ENCODE results near the gene TMPRSS4. TPM values are rescaled to one million over a fixed set of nuclear protein-coding genes. Genes with fewer than 3 reads are reported as not detected.

Gene TMPRSS4
- total and polyA plus RNA-seq, 2 of the 4 experiments (the other 2 are of a cell fraction): not detected

DNA sequence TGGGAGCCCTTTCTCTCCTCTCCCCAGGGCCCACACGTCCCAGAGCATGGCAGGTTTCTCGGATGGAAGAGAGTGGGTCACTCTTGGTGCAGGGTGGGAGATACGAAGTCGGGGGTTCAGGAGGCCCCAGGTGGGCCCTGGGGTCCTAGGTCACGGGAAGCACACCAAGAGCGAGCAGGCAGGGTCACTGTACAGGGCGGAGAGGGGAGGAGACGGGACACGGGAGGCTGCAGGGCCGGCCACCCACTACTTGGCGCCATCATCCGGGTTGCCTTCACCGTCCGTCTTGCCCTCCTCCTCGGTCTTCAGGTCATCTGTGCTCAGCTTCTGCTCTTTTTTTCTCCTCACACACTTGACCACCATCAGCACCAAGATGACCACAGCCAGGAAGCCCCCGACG lies 89.8 kb downstream of the TMPRSS4 start:
- CTCF ChIA-PET: no interaction called here
- intact Hi-C loops (cut with micrococcal nuclease): no loop called here
- H3K56ac ChIP-seq (ENCODE audit: extremely low read depth, insufficient read depth, low read length): no peak overlapping the region

More for the DNA sequence above, 89.8 kb downstream of the TMPRSS4 start:
- no peak overlapping the region for H2BK20ac ChIP-seq (ENCODE audit: low read depth, low read length)
- DNase-seq (no peak), ATAC-seq (ENCODE audit: low read depth) (no peak)
- no peaks in the 10 kb centered on the region for H3K9me1 ChIP-seq (ENCODE audit: insufficient read depth, low read length)
- in situ Hi-C loops (cut with MboI; ENCODE audit: low sequenced_read_pairs) (no loop called here), dilution Hi-C loops (cut with HindIII; ENCODE audit: low sequenced_read_pairs, unreplicated experiment) (no loop called here)
- TF ChIP-seq, protein P1, sequence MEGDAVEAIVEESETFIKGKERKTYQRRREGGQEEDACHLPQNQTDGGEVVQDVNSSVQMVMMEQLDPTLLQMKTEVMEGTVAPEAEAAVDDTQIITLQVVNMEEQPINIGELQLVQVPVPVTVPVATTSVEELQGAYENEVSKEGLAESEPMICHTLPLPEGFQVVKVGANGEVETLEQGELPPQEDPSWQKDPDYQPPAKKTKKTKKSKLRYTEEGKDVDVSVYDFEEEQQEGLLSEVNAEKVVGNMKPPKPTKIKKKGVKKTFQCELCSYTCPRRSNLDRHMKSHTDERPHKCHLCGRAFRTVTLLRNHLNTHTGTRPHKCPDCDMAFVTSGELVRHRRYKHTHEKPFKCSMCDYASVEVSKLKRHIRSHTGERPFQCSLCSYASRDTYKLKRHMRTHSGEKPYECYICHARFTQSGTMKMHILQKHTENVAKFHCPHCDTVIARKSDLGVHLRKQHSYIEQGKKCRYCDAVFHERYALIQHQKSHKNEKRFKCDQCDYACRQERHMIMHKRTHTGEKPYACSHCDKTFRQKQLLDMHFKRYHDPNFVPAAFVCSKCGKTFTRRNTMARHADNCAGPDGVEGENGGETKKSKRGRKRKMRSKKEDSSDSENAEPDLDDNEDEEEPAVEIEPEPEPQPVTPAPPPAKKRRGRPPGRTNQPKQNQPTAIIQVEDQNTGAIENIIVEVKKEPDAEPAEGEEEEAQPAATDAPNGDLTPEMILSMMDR (conservative IDR thresholded peaks at IDR 0.05; ENCODE audit: low read depth, low read length): no peak
- TF ChIP-seq NFE2L2 (IDR thresholded peaks at IDR 0.05; ENCODE audit: low read depth, low read length) (no peak), POLR2A (IDR thresholded peaks at IDR 0.05; ENCODE audit: low read depth, low read length) (no peak), RCOR1 (IDR thresholded peaks at IDR 0.05; ENCODE audit: insufficient replicate concordance, low read length) (no peak), RAD21 (IDR thresholded peaks at IDR 0.05; ENCODE audit: low read length) (no peak)
- TF ChIP-seq, protein P2, sequence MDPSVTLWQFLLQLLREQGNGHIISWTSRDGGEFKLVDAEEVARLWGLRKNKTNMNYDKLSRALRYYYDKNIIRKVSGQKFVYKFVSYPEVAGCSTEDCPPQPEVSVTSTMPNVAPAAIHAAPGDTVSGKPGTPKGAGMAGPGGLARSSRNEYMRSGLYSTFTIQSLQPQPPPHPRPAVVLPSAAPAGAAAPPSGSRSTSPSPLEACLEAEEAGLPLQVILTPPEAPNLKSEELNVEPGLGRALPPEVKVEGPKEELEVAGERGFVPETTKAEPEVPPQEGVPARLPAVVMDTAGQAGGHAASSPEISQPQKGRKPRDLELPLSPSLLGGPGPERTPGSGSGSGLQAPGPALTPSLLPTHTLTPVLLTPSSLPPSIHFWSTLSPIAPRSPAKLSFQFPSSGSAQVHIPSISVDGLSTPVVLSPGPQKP (IDR thresholded peaks at IDR 0.05; ENCODE audit: borderline replicate concordance, low read depth, low read length): no peak
- H4K91ac ChIP-seq (ENCODE audit: insufficient read depth, low read depth, low read length): no peak overlapping the region
- no peak overlapping the region for H2BK15ac ChIP-seq (ENCODE audit: low read depth, low read length)
- no peak overlapping the region for H4K5ac ChIP-seq (ENCODE audit: low read depth, low read length)
- H2AK9ac ChIP-seq (replicated peaks; ENCODE audit: low read depth, low read length, poor library complexity): no peak overlapping the region
- H3K27ac ChIP-seq (ENCODE audit: insufficient read depth, low read length): no peak overlapping the region
- H3K23ac ChIP-seq (ENCODE audit: low read depth, low read length): no peak overlapping the region
- H3K9me3 ChIP-seq (ENCODE audit: control insufficient read depth, insufficient read depth, low read length): no peaks in the 10 kb centered on the region
- no peak overlapping the region for H3K18ac ChIP-seq (ENCODE audit: low read depth, low read length)
- H3K4me2 ChIP-seq (ENCODE audit: low read depth, low read length): no peak overlapping the region
- H4K20me1 ChIP-seq (ENCODE audit: insufficient read depth, low read length): no peaks in the 10 kb centered on the region
- peaks cover 25% of the 10 kb centered on the region for H3K27me3 ChIP-seq (ENCODE audit: control insufficient read depth, insufficient read depth, low read length)
- WGBS, 2 experiments (ENCODE audit: extremely low coverage in 2 of 2, insufficient read length in 1 of 2): 80% methylated on average over 1 of the region's 17 CpGs; no CpG with 5 or more reads in 1 of the 2 experiments
- POLR2A ChIA-PET (ENCODE audit: unreplicated experiment): no interaction called here
- no peak overlapping the region for H2AK5ac ChIP-seq (ENCODE audit: low read depth, low read length)
- no peaks in the 10 kb centered on the region for H3K79me1 ChIP-seq (ENCODE audit: low read depth in 1 of 2, low read length in 2 of 2)
- H4K8ac ChIP-seq (ENCODE audit: low read depth in 2 of 2, low read length in 2 of 2): no peak overlapping the region
- H3K14ac ChIP-seq (replicated peaks; ENCODE audit: low read depth, low read length): no peak overlapping the region
- no peak overlapping the region for H3K4ac ChIP-seq (ENCODE audit: low read depth, low read length)
- H2BK5ac ChIP-seq (ENCODE audit: low read depth, low read length, poor library complexity, severe bottlenecking): no peak overlapping the region
- H2BK120ac ChIP-seq (ENCODE audit: low read depth, low read length): no peak overlapping the region
- H3K36me3 ChIP-seq (ENCODE audit: control insufficient read depth, insufficient read depth, low read length): no peaks in the 10 kb centered on the region
- no peak overlapping the region for H2AFZ ChIP-seq (replicated peaks; ENCODE audit: low read length, poor library complexity)
- H3K4me3 ChIP-seq (ENCODE audit: insufficient read depth, low read depth, low read length): no peak overlapping the region
- no peak overlapping the region for H3K9ac ChIP-seq (ENCODE audit: low read depth, low read length)
- no peaks in the 10 kb centered on the region for H3K4me1 ChIP-seq (ENCODE audit: control insufficient read depth, insufficient read depth, low read length)
- BruUV-seq (replicated peaks): no TSS peak

All from IMR-90 (cell line).